HepG2 (cell line): ENCODE measurements around the gene SEMA6B. TPM values are rescaled to one million over a fixed set of nuclear protein-coding genes. Genes with fewer than 3 reads are reported as not detected.

Experiments used
- ATAC-seq: fragments of 200-7000 bp; cut with Tn5 transposase; 3 replicates; pipeline ENCODE4 v1.9.1; 2020; ENCODE audit warnings: mild to moderate bottlenecking, moderate library complexity
- BruUV-seq: library from RNA; stranded (reverse); fragments of 400-500 nt; replicated peaks from 2 replicates; lab custom pipeline; 2021; lab: Mats Ljungman, UMichigan
- CTCF ChIA-PET: fragments of 300-600 bp; formaldehyde crosslinking; extraction: SDS; loops from one replicate; lab custom pipeline; 2021; ENCODE audit warnings: low total read pairs, inconsistent platforms, low intra/inter-chr PET ratio; lab: Yijun Ruan, JAX
- POLR2A ChIA-PET: fragments of 350-600 bp; sonication (Branson Sonifier 250); formaldehyde crosslinking; loops from one replicate; lab custom pipeline; 2020; ENCODE audit warnings: antibody characterized with exemption, inconsistent platforms; lab: Yijun Ruan, JAX
- DNase-seq: peaks from one replicate; pipeline ENCODE4 v3.0.0-alpha.2; 2015; ENCODE audit warnings: low spot score
- FAIRE-seq: peaks from 3 replicates; lab custom pipeline; 2011; peaks lifted over from hg19 to GRCh38; lab: Jason Lieb, UNC
- H2AFZ ChIP-seq: one replicate; pipeline ENCODE4 v1.6.1; 2011; ENCODE audit warnings: low read length, inconsistent platforms
- H3K27ac ChIP-seq: fragments of 300-600 bp; 3 replicates; pipeline ENCODE4 v1.8.0; 2011; ENCODE audit warnings: mixed run types, mild to moderate bottlenecking, mixed read lengths, low read length, inconsistent platforms; ENCODE audit not compliant: insufficient read depth; ENCODE audit errors: extremely low read length
- H3K27me3 ChIP-seq, 2 experiments: fragments of 200-600 bp in 1 of 2; 2 replicates in 1 of 2; 3 replicates in 1 of 2; pipeline versions ENCODE4 v1.6.0 to v1.8.0; 2011; ENCODE audit warnings: low read length in 2 of 2, mild to moderate bottlenecking in 2 of 2, moderate library complexity in 2 of 2, inconsistent platforms in 1 of 2; ENCODE audit not compliant: insufficient read depth in 2 of 2, control insufficient read depth in 1 of 2
- H3K36me3 ChIP-seq, 2 experiments: fragments of 200-600 bp in 1 of 2; replicated peaks in 1 of 2; 2 replicates in 1 of 2; 3 replicates in 1 of 2; pipeline versions ENCODE4 v1.5.1 to v1.8.0; 2011; ENCODE audit warnings: low read length in 2 of 2, inconsistent platforms in 1 of 2; ENCODE audit not compliant: insufficient read depth in 2 of 2, control insufficient read depth in 1 of 2
- H3K4me1 ChIP-seq: 2 replicates; pipeline ENCODE4 v1.5.1; 2012; ENCODE audit warnings: low read length, inconsistent platforms; ENCODE audit not compliant: insufficient read depth
- H3K4me2 ChIP-seq: 2 replicates; pipeline ENCODE4 v1.6.0; 2011; ENCODE audit warnings: low read depth, low read length, inconsistent platforms
- H3K4me3 ChIP-seq, 3 experiments: fragments of 200-600 bp in 1 of 3; sonication (generic), shearing (Covaris generic) in 1 of 3; replicated peaks in 1 of 3; 2 replicates each; pipeline ENCODE4 v1.5.1; 2011 to 2016; ENCODE audit warnings: low read length in 3 of 3, inconsistent platforms in 2 of 3, low read depth in 2 of 3, mild to moderate bottlenecking in 2 of 3, control low read depth in 1 of 3, mixed read lengths in 1 of 3; ENCODE audit not compliant: insufficient read depth in 1 of 3
- H3K79me2 ChIP-seq: one replicate; pipeline ENCODE4 v1.6.1; 2011; ENCODE audit warnings: low read length, inconsistent platforms; ENCODE audit not compliant: insufficient read depth
- H3K9ac ChIP-seq: 2 replicates; pipeline ENCODE4 v1.6.0; 2011; ENCODE audit warnings: mild to moderate bottlenecking, low read depth, low read length, inconsistent platforms; ENCODE audit not compliant: insufficient read depth
- H3K9me3 ChIP-seq: 2 replicates; pipeline ENCODE4 v1.5.1; 2012; ENCODE audit warnings: mild to moderate bottlenecking, low read length
- H4K20me1 ChIP-seq: 2 replicates; pipeline ENCODE4 v1.6.0; 2011; ENCODE audit warnings: inconsistent platforms, mild to moderate bottlenecking, low read length, moderate library complexity; ENCODE audit not compliant: insufficient read depth
- AGO2 ChIP-seq: fragments of 200-400 bp; formaldehyde crosslinking; optimal IDR thresholded peaks from 2 replicates; pipeline ENCODE3; 2017; ENCODE audit warnings: mild to moderate bottlenecking, low read depth, low read length, moderate library complexity
- CEBPB ChIP-seq: IDR thresholded peaks from 2 replicates; pipeline ENCODE4 v1.6.1; 2011; ENCODE audit warnings: low read depth, low read length, improper control_type of control experiment, borderline replicate concordance
- KDM6A ChIP-seq: IDR thresholded peaks from 2 replicates; pipeline ENCODE4 v1.6.1; 2016; ENCODE audit warnings: low read depth
- MTF2 ChIP-seq: sonication (generic); formaldehyde crosslinking; IDR thresholded peaks from 2 replicates; pipeline ENCODE4 v1.5.0; 2020; ENCODE audit warnings: missing genetic modification reagents, borderline replicate concordance
- ZMYM3 ChIP-seq: sonication (generic); formaldehyde crosslinking; IDR thresholded peaks from 2 replicates; pipeline ENCODE4 v1.5.1; 2020; ENCODE audit warnings: mild to moderate bottlenecking, missing genetic modification reagents
- ZNF335 ChIP-seq: sonication (generic); formaldehyde crosslinking; IDR thresholded peaks from 2 replicates; pipeline ENCODE4 v1.4.0; 2020; ENCODE audit warnings: missing genetic modification reagents
- ZNF367 ChIP-seq: sonication (generic); formaldehyde crosslinking; IDR thresholded peaks from 2 replicates; pipeline ENCODE4 v1.4.0; 2020; ENCODE audit warnings: missing genetic modification reagents, borderline replicate concordance
- WGBS: methylation state at CpG from one replicate; pipeline ENCODE4 v1.1.6; 2017; ENCODE audit warnings: low lambda C conversion rate; 5-methylcytosine and 5-hydroxymethylcytosine counted together
- in situ Hi-C: cut with HindIII; loops from 2 replicates; pipeline ENCODE4 v1.10.0; 2017; ENCODE audit warnings: low pct_unique_long_range_greater_than_20kb; ENCODE audit not compliant: extremely low pct_ligation_motif_present
- intact Hi-C: fragments of 100-400 bp; cut with micrococcal nuclease; formaldehyde crosslinking; loops from one replicate; pipeline ENCODE4 v1.10.0; 2022; ENCODE audit not compliant: unreplicated experiment
- polyA plus RNA-seq, 8 experiments: library from polyadenylated mRNA; depleted of rRNA in 3 of 8; stranded (reverse) in 7 of 8; unstranded in 1 of 8; fragments of >200 nt; fragmentation: Illumina TruSeq in 4 of 8; extraction: Trizol in 4 of 8; gene quantifications; 2 replicates each; pipeline versions ENCODE4 v1.2.1 to v1.2.3, GENCODE V29; 2011 to 2016; ENCODE audit warnings: low read depth in 4 of 8, missing spikeins in 1 of 8, mixed read lengths in 1 of 8; ENCODE audit not compliant: insufficient read depth in 1 of 8
- total RNA-seq, 5 experiments: library from RNA; depleted of rRNA; stranded (reverse); fragments of >200 nt; fragmentation: Illumina TruSeq; extraction: Trizol; gene quantifications; 2 replicates each; pipeline ENCODE4 v1.2.3, GENCODE V29; 2016; ENCODE audit warnings: low read depth in 1 of 5

Gene SEMA6B
- total and polyA plus RNA-seq, 2 of the 13 experiments (the other 11 are each of a cell fraction or from before 2014, with no cell fraction given), result 45.5 to 67.1 TPM

DNA sequence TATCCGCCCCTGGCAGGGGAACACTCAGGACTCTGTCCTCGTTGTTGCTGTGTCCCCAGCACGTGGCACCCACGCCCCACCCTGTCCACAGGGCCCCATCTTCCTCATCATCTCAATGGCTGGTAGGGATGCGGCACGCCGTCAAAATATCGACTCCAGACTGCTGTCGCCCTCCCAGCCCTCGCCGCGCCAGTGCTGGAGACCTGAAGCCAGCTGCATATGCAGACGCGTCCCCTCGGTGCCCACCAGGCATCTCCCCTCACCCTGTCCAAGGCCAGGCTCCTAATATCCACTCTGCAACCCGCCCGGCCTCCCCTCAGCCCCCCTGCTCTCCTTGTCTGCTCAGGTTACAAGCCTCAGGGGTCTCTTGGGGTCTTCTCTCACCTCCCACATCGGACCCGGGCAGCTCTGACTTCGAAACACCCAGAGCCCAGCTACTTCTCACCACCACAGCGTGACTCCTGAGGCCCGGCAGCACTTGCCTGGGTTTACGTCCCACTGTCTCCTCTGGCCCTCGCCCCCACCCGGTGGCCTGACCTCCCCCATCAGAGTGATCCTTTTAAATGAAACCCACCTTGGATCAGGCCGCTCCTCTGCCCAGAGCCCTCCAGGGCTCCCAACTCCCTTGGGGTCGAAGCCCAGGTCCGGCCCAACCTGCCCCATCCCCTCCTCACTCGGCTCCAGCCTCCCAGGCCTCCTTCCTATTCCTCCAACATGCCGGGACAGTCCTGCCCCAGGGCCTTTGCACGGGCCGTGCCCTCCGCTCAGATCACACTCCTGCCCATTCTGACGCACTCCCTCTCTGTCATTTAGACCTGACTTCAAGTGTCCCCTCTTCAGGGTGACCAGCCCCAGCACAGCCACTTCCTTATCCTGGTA, 53.7 kb downstream of the SEMA6B start:
- FAIRE-seq (no peak), ATAC-seq (no peak), DNase-seq (no peak)
- Histone ChIP-seq H3K9ac (no peak overlapping the region), H3K79me2 (no peaks in the 10 kb centered on the region), H4K20me1 (no peaks in the 10 kb centered on the region), H3K9me3 (no peaks in the 10 kb centered on the region), H3K4me1 (no peaks in the 10 kb centered on the region), H3K27ac (no peak overlapping the region), H3K4me3 (no peak overlapping the region), H3K36me3 (peaks cover 4 to 12% of the 10 kb centered on the region in 2 experiments; a peak in 2 of 5 replicates), H3K27me3 (no peaks in the 10 kb centered on the region), H2AFZ (no peak overlapping the region), H3K4me2 (no peak overlapping the region)
- no TSS peak for BruUV-seq
- 97% methylated on average over 32 of the region's 34 CpGs for WGBS
- intact Hi-C loops, result no loop called here
- ChIA-PET POLR2A (no interaction called here), CTCF (no interaction called here)
- in situ Hi-C loops, result no loop called here
- no peak for TF ChIP-seq ZNF335 (CRISPR knock-in tag)
- TF ChIP-seq ZMYM3 (CRISPR knock-in tag), result 0 out of 2 replicates have a peak, but pooled peaks have one; percentile 40
- no peak for TF ChIP-seq CEBPB
- TF ChIP-seq AGO2, result peak; percentile 83
- no peak for TF ChIP-seq ZNF367
- no peak for TF ChIP-seq MTF2

DNA sequence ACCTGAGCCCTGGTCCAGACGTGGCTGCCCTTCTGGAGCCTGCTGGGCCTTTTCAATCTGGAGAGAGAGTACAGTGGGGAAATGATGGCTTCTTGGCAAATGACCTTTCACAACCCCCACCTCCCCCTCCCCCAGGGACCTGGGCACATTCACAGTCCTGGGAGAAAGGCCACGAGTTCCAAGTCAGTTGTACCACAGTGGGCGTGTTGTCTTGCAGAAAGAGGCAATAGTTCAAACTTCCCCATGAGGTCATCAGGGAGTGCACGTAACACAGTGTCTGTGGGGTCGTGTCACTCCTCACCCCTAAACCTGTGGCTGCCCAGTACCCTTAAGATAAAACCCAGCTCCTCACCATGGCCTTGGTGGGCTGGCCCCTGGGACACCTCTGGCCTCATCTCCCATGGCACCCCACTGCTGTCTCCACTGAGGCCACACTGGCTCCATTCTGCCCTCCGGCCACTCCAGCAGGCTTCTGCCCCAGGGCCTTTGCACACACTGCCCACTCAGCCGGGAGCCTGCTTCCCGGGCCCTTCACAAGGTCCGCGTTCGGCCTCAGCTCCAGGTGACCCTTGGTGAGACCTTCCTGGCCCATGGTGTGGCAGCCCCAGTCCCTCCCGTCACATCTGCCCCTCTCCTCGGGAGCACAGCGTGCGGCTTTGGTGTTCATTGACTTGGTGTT, 54.5 kb downstream of the SEMA6B start:
- H3K79me2 ChIP-seq, result no peaks in the 10 kb centered on the region
- no peaks in the 10 kb centered on the region for H3K27me3 ChIP-seq
- no peak overlapping the region for H3K4me2 ChIP-seq
- in situ Hi-C loops (no loop called here), intact Hi-C loops (no loop called here)
- ATAC-seq (no peak), FAIRE-seq (no peak), DNase-seq (no peak)
- CTCF ChIA-PET, result no interaction called here
- no peak overlapping the region for H3K9ac ChIP-seq
- no peak overlapping the region for H3K4me3 ChIP-seq
- peaks cover 4 to 15% of the 10 kb centered on the region in 2 experiments; a peak in 2 of 5 replicates for H3K36me3 ChIP-seq
- H3K27ac ChIP-seq, result no peak overlapping the region
- no TSS peak for BruUV-seq
- no peaks in the 10 kb centered on the region for H4K20me1 ChIP-seq
- 92% methylated on average over 12 of the region's 15 CpGs for WGBS
- H3K9me3 ChIP-seq, result no peaks in the 10 kb centered on the region
- no peaks in the 10 kb centered on the region for H3K4me1 ChIP-seq
- H2AFZ ChIP-seq, result no peak overlapping the region
- 0 out of 2 replicates have a peak, but pooled peaks have one; percentile 19 for TF ChIP-seq ZMYM3 (CRISPR knock-in tag)
- TF ChIP-seq KDM6A (CRISPR knock-in tag), result no peak
- POLR2A ChIA-PET, result no interaction called here
